ENCODE results near the gene OR52W1.

OR52W1 gene, protein sequence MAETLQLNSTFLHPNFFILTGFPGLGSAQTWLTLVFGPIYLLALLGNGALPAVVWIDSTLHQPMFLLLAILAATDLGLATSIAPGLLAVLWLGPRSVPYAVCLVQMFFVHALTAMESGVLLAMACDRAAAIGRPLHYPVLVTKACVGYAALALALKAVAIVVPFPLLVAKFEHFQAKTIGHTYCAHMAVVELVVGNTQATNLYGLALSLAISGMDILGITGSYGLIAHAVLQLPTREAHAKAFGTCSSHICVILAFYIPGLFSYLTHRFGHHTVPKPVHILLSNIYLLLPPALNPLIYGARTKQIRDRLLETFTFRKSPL

DNA sequence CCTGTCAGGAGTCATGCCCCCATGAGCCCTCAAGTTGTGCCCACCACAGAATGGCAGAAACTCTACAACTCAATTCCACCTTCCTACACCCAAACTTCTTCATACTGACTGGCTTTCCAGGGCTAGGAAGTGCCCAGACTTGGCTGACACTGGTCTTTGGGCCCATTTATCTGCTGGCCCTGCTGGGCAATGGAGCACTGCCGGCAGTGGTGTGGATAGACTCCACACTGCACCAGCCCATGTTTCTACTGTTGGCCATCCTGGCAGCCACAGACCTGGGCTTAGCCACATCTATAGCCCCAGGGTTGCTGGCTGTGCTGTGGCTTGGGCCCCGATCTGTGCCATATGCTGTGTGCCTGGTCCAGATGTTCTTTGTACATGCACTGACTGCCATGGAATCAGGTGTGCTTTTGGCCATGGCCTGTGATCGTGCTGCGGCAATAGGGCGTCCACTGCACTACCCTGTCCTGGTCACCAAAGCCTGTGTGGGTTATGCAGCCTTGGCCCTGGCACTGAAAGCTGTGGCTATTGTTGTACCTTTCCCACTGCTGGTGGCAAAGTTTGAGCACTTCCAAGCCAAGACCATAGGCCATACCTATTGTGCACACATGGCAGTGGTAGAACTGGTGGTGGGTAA, at the start of gene OR52W1:
Gene OR52W1, plus strand, starts transcription at position 51 of the 637 bp plus-strand sequence. Its CDS starts 0 bp downstream, at position 51.
- no peak for DNase-seq

- DNase-seq = no peak
Observed at GRCh38 chr11:6151117-6151516, 47.9 kb upstream of the OR52W1 start.

DNA sequence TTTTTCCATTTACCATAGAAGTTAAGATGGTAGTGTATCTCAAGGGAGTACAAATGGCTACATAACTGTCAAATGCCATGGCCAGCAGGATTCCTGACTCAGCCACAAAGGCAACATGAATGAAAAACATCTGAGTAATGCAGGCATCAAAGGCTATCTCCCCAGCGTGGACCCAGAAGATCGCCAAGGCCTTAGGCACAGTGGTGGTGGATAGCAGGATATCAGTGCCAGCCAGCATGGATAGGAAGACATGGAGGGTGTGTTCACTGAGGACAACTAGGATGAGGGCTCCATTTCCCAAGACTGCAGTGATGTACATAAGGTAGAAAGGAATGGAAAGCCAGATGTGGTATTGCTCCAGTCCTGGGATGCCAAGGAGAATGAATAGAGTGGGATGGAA, 46.9 kb upstream of the OR52W1 start:
- no peak for DNase-seq

DNA sequence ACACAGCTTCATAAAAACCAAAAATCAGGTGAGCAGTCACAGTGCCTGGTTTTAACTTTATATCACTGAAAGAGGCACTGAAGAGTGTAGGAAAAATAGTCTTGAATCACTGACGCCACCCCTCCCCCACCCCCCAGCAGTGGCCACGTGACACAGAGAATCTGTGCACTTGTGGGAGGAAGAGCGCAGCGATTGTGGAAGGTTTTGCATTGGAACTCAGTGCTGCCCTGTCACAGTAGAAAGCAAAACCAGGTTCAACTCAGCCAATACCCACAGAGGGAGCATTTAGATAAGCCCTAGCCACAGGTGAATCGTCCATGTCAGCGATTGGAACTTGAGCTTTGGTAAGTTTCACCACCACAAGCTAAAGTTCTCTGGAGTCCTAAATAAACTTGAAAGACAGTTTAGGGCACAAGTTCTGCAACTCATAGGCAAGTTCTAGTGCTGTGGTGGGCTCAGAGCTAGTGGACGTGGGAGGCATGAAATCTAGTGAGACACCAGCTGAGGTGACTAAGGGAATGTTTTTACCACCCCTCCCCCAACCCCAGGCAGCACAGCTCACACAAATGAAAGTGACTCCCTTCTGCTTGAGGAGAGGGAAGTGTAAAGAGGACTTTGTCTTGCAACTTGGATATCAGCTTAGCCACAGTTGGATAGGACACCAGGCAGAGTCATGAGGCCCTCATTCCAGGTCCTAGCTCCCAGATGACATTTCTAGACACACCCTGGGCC, 42.2 kb upstream of the OR52W1 start:
- no peak for DNase-seq

DNA sequence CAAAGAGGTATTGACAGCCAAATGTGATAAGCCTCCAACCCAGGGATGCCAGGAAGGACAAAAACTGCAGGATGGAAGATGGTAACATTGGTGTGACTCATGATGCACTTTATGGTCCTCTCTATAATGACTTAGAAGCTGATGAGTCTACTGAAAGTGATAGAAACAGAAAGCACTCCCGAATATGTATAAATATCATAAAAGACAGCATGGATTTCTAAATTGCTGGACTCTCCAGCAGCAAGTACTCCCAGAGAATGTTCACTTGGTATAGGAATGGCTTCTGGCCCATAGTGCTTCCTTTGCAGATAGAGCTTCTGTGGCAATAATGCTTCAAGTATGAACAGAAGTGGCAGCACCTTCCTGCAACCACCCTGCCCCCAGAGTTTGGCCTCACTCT, 28.8 kb upstream of the OR52W1 start, which contains the start of gene OR52B2:
Gene OR52B2, minus strand, starts transcription at position 101 of the 400 bp plus-strand sequence. Its CDS starts 0 bp downstream, at position 101.
- no peak for DNase-seq

- DNase-seq = no peak
Observed at GRCh38 chr11:6175440-6175839, 23.6 kb upstream of the OR52W1 start.

DNA sequence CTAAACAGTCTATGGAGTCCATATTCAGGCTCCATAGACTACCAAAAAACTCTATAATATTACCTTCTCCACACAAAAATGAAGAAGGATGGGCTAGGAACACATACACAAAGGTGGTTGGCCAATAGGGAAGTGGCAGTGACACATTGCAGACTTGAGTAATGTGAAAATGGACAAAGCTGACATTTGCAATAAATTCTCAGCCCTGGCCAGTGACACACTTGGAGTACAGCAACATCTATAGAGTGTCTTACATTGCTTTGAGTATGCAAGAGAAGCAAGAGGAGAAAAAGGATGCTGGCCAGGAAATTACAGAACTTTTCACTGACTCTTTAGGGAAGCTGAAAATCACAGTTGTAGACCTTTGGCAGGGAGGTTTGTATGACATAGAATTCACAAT, 7.3 kb upstream of the OR52W1 start:
- DNase-seq = no peak

DNA sequence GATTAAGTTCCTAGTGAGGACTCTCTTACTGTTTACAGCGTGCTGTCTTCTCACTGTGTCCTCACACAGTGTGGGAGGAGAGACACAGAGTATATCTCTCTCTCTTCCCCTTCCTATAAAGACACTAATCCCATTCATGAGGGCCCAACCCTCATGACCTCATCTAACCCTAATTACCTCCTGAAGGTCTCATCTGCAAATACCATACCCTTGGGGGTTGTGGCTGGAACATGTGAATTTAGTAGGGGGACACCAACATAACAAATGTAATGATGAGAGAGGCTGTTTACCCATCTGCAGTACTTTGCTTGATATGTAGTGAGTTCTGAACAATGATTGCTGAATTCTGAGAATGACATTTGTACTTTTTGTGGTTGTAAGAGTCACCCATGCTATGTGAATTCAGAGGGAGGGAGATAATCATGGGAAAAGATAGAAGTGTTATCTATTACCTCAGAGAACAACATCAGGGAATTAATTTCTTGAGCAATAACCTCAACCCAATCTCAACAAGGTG, 4.9 kb upstream of the OR52W1 start:
- DNase-seq = no peak

GRCh38 chr11:6196396-6196795, 2.6 kb upstream of the OR52W1 start:
- no peak for DNase-seq

DNA sequence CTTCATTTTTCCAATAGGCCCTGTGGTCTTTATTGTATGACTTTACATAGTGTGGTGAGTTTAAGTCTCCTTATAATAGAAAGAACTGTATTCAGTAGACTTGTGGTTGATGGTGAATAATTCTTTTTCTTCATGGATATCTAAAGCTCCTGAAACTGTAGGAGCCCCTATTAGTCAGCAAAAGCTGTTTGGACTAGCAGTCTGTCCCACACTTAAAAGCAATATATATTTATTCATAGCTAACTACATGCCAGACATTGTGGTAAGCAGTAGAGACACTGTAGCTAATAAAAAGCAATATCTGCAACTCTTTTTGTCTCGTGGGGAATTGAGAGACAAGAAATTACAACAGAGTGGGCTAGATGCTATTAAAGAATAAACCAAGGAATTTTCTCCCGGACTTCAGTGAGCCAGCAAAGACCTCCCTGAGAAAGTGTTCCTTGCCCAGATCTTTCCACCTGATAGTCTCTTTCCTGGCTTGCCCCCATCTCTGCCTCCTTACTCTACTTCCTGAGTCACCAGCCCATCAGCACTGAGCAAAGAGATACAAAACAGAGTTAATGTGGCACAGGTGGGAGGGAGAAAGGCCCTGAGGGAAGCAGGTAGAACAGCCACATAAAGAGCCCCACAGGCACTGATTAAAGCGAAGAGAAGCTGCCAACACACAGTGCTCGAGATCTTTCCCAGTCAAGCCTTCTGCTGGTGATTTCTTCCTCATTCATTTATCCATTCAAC, 1.4 kb upstream of the OR52W1 start:
- DNase-seq = no peak

DNA sequence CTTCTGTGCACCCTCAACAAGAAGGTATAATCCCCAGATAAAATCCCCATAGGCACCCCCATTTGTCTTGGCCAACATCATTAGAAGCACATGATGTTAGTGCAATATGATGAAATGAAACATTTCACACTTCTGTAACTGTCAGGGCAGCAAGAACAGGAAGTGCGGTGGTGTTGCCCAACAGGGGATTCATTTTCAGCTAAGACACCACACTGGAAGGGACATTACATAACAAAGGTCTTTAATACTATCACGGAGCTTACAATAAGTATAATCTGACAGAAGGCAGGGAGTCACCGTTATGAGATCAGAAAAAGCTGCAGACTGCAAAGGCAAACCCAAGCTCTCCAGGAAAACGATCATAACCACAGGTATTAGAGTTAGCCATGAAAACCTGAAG, 2.0 kb downstream of the OR52W1 start:
- DNase-seq = no peak

DNA sequence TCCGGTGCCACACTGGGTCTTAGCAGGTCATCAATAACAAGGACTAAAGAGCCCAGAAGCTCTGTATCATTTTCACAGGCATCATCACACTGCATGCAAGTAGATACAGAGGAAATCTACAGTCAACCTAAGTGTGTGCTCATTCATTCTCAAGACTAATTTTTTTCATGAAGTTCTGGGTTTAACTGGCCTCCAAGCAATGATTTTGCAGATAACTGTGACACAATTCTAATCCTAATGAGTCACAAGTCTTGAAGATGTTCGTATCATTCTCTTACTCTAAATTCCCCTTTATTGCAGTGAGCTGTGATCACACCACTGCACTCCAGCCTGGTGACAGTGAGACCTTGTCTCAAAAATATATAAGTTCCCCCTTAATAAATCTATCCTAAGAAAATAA, 2.5 kb downstream of the OR52W1 start:
- DNase-seq = no peak

- DNase-seq = no peak
Observed at GRCh38 chr11:6202041-6202440, 3.0 kb downstream of the OR52W1 start.

- no peak for DNase-seq
Observed at GRCh38 chr11:6203327-6203726, 4.3 kb downstream of the OR52W1 start.

GRCh38 chr11:6204706-6205105, 5.7 kb downstream of the OR52W1 start:
- no peak for DNase-seq

- no peak for DNase-seq
Observed at GRCh38 chr11:6205366-6205765, 6.3 kb downstream of the OR52W1 start, which contains the start of gene C11orf42. Gene C11orf42, plus strand, starts transcription at chr11:6205557. Its CDS starts 59 bp downstream, at chr11:6205616.

DNA sequence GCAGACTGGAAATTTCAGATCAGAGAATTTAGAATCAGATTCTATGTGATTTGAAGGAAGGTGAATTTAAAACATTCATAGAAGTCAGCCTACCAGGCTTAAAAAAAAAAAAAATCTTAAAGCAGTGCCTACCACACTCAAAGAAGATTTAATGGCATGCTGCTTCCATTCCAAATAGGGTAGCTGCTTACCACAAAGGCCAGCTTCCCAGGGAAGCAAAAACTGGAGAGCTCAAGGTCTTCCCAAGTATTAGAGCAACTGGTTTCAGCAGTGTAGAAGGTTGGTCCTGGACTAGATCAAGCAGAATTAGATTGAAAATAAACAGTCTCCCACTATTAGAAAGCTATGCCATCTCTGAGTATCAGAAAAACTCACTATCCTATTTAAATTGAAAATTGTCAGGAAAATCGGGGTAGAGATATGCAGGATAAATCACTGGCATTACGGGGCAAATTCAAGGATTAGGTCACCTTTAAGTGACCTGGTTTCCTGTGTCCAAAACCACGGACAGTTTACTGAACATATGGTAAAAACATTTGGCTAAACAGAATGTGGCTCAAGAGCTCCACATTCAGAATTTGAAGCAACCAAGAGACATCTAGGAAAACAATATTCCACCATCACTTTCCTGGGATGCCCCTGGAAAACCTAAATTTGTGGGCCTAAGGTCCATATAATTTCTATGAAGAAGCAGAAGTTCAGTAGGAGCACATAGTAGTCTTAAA, 7.6 kb downstream of the OR52W1 start:
- no peak for DNase-seq

DNA sequence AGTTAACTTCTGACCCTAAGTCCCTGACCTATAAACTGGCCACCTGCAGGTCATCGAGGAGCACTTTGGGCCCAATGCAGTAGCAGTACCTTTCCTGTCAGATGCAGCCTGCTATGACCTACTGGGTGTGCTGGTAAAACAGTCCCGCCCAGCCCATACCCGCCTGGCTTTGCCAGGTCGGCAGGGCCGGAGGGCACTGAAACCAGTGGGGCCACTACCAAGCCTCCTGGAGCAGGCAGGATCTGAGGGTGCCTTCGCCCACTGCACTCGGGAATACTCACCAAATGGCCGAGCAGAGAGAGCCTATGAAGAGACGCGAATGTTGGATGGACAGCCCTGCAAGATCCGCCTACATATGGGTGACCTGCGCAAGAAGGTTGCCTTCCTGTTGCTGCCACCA, 10.8 kb downstream of the OR52W1 start:
- DNase-seq = no peak

- no peak for DNase-seq
Observed at GRCh38 chr11:6210274-6210955, 11.4 kb downstream of the OR52W1 start.

DNA sequence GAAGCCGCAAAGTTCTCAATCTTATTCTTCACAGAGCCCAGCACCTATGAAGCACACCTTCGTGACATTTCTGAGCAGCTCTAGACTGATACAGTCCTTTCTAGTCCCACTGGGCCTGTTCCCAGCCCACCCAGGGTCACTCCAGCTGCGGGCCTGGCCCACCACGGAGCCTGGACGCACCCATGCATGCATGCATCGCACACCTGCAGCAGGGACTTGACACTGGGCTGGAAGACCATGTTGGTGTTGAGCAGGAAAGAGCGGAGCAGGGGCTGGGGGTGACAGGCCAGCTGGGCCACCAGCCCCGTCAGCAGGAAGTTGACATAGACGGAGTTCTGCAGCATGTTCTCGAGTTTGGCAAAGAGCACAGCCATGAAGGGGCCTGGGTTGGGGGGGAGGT, 15.5 kb downstream of the OR52W1 start:
- DNase-seq = no peak

DNA sequence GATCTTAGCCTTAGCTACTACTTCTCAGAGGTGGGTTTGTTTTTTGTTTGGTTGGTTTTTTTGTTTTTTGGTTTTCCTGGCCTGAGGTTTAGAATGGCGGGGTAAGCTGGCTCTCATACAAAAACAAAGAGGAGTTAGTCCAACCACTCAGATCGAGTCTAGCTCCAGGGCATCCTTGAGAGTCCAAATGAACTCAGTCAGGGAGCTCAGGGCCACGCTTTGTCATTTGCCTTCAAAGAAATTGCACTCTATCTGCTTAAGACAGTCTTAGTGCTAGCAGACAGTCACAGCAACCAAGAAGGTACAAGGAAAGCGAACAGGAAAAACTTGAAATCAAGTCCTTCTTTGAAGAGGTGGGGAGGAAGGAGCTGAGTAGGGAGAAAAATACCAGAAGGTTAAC, 17.5 kb downstream of the OR52W1 start:
- DNase-seq = no peak

DNA sequence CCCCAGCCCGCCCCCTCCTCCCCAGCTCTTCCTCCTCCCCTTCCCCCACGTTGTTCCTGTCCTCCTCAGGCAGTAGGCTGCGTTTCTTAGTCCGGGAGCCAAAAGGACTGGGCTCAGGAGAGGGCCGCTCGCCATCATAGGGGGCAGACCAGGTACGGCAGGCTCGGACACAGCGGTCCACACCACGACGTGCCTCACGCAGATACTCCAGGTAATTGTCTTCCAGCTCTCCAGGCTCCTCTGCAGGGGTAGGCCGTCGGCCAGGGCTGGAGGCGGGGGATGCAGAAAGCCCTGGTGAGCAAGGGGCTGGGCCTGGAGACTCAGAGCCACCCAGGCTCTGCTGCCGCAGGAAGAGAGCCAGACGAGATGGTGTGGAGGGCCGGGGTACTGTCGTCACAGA, 18.7 kb downstream of the OR52W1 start:
- DNase-seq = no peak
